CD4-positive, alpha-beta T cell treated with Interferon alpha-2 for 1 hour (primary cell): ENCODE data around the gene CUEDC1.

Source experiments
- DNase-seq, 2 donors: peaks; one replicate each; pipeline ENCODE4 v3.0.0-alpha.2; 2020 to 2022

Gene CUEDC1

DNA sequence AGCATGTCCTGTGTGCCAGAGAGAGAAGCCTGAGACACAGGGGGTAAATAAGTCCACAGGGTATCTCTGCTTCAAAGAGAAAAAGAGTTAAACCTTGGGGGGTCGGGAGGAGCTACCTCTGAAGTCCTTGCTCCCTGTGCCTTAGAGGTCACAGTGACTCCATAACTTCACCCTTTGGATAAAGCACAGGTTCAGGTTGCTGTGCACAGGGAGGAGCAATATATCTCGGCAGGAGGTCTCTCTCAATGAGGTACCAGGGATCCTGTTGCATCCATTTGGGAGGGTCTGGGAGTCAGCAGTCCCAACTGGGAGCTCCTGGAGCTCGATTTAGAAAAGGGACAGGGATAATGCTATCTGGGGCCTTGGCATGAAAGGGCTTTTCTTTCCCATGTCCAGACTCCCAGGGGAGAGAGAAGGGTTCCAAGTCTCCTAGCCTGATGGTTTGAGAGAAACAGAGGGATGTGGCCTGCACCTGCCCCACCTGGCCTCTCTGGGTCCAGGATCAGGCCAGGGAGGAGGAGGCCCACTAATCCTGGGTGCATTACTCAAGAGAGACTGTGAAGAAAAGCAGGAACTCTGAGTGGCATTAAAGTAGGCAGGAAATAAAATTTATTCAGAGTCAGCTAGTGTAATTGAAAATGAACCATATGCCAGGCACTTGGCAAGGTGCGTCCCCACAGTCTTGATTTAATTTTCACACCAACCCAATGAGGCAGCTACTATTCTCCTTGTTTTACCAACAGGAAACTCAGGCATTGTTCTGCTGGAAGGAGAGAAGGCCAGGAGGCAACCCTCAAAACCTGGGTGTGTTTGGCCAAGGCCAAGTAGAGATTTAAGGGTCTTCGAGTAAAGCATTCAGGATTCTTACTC is 40.7 kb downstream of the CUEDC1 start:
- no peak for DNase-seq

DNA sequence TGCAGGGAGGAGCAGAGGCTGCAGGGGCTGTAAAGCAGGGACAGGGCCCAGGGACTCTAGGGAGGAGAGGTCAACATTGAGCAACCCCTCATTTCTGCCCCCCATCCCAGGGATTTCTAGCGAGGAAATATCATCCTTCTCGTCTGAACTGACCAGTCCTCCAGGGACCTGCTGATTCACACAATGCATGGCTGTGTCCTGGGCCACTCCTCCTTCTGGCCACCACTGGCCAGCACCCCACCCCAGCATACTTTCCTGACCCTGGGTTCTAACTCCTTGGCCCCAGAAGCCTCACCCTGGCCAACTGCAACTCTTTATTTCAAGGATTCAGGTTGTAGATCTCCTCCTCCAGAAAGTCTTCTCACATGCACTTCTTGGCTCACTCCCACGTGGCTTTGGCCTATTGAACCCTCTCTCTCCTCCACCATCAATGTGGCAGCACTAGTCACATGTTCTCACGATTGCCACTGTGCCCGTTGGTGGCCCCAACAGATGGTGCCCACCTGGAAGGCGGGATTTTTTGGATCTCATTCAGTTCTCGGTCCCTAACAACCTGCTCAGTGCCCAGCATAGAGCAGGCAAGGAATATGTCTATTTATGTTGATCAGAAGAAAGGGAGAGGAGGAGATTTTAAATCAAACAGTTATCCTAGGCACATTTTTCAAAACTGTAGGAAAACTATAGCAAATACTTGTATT is 41.5 kb downstream of the CUEDC1 start:
- no peak for DNase-seq

GRCh38 chr17:57911834-57912673 is 43.2 kb downstream of the CUEDC1 start:
- DNase-seq, result no peak

DNA sequence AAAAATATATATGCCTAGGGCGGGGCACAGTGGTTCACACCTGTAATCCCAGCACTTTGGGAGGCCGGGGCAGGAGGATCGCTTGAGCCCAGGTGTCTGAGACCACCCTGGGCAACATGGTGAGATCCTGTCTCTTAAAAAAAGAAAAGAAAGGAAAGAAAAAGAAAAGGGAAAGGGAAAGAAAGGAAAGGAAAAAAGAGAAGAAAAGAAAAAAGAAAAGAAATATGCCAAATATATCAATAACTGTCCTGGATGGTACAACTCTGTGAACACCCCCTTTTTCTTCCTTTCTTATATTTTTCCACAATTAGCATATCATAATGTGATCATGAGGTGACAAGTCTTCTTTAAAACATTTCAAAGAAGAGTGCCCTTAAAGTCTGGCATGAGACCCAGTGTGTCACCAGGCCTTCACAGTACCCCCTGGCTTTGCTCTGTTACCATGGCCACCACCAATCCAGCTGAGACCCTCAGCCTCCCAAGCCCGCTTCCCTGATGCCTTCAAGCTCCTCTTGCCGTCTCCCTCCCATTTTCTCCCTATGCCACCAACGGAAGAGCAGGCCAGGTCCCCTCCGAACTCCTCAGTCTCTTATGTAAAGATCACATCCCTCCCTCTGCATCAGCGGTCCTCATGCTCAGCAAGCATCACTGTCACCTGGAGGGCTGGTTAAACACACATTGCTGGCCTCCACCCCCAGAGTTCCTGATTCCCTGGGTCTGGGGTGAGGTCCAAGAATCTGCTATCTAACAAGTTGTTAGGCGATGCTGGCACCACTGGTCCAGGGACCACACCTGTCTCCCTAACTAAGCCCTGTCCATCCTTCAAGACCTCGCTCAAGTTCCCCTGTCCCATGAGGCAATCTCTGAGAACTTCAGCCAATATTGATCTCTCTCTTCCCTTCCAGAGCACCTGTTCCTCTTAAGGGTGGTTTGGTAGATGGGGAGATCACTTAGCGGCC is 44.5 kb downstream of the CUEDC1 start:
- DNase-seq, result no peak

DNA sequence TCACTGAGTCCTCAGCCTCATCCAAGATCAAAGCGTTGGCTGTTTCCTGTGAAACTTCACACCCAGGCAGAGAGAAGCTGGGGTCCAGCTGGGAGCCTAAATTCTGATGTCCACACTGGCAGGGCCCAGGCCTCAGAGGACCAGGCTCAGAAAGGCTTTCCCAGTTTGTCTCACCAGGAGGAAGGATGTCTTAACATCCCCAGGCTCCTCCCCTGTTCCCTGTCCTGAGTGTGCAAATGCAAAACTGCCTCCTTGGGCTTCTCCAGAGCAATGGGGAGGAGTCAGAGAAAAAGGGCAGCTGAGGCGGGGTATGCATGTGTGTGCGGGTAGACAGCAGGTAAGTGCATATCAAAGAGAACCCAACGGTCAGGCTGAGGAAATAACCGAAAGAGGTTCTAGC is 45.7 kb downstream of the CUEDC1 start:
- DNase-seq, result no peak

GRCh38 chr17:57908278-57908677 is 46.9 kb downstream of the CUEDC1 start:
- no peak for DNase-seq

DNA sequence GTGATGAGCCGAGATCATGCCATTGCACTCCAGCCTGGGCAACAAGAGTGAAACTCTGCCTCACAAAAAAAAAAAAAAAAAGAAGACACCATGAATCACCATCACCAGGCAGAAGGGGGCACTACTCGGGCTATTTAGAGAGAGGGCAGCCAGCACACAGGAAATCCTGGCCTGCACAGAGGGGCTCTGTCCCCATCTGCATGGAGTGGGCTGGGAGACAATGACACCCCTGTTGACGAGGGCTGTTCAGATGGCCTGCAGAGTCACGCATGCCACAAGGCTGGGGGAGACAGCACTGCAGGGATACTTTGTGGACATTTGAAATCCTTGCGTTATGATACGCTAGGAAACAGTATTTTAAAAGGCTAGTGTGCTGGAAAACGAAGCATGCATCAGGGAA is 48.3 kb downstream of the CUEDC1 start:
- DNase-seq, result no peak

GRCh38 chr17:57905875-57906455 is 49.2 kb downstream of the CUEDC1 start:
- DNase-seq, result no peak

- DNase-seq, result no peak
These were observed 51.3 kb downstream of the CUEDC1 start for GRCh38 chr17:57903961-57904360.

GRCh38 chr17:57902800-57903759 is 52.1 kb downstream of the CUEDC1 start:
- peak; percentile 12 to 52 for DNase-seq

- DNase-seq, result no peak
These were observed 53.0 kb downstream of the CUEDC1 start for GRCh38 chr17:57902117-57902799.

GRCh38 chr17:57900991-57901743 is 54.0 kb downstream of the CUEDC1 start:
- DNase-seq, result no peak

GRCh38 chr17:57899822-57900221 is 55.4 kb downstream of the CUEDC1 start:
- DNase-seq, result peak in 1 of 2 donors; percentile 16

- DNase-seq, result no peak
These were observed 55.8 kb downstream of the CUEDC1 start for GRCh38 chr17:57899391-57899790.

DNA sequence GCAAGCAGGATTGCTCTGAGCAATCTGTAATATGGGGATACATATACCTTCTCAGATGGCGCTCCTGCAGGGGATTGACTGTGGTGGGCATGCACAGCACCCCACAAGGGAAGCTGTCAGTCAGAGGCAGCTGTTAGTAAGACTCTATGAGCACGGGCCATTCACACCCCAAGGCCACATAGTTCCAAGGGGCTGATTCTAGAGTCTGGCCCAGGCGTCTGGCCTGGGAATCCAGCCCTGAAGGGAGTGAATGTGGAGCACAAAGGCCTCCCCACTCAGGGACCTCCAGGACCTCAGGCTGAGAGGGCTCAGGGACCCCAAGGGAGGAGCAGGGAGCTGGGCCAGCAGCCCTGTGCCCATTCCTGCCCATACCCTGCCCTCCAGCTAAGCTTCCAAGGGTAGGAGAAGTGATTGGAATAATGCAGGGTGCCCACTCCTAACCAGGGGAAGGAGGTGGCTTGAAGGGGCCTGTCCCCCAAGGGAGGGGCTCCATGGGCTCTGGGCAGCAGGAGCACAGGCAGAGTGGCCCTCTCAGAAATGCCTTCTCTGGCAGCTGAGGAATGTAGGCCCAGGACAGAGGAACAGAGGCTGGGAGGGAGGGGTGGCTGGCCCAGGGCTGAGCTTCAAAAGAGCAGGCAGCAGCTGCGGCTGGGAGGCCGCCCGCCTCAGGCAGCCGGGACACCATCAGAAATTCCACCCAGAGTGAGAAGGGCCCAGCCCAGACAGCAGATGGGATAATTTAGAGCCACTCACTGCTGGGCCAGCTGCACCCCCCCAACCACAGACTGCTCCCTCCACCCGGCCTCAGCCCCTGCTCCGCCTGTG is 56.5 kb downstream of the CUEDC1 start:
- DNase-seq, result no peak

DNA sequence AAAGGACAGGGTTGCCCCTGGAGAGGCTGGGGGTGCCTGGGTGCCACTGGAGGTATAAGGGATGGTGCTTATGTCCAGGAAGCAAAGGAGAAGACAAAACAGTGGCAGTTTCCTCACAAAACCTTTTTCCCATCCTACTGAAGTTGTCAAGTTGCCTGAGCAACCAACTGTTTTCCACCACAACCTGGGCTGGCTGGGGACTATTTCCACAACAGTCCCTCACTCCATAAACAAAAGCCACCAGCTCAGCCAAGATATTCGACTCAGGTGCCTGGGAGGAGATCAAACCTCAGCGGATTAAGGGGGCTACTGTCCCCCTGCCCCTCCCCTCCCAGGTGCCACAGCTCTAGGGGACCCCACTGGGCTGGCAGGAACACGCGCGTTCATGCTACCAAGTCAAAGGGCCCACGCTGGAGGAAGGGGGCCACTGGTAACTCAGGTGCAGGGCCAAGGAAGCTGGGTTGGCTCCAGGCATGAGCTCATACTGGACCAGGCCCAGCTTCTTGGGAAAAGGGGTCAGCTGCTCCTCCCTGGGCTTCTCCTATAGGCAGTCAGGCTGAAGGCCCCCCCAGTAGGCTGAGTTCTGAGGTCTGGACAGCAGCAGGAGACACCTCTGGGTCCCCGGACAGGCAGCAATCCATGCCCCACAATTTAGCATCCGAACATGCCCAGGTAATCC is 59.7 kb downstream of the CUEDC1 start:
- no peak for DNase-seq

DNA sequence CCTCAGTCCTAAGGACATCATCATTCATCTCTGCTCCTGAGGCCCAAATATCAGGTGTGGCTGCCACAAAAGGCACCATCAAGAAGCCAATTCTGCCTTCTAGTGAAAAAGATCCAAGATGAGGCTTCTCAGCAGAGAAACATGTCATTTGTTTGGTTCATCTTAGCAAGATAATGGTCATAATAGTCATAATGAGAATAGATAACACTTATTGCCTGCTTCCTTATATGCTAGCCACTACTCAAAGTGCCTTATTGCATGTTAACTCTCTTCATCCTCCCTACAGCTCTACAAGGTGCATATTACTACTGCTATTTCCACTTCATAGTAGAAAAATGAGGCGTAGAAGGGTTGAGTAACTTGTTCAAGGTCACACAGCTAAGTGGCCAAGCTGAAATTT is 60.4 kb downstream of the CUEDC1 start:
- no peak for DNase-seq
